GM12874 (cell line): ENCODE data around the gene TCF7L2.

ENCODE experiments used
- CTCF ChIP-seq: IDR thresholded peaks from 2 replicates; pipeline ENCODE4 v1.5.1; 2011; ENCODE audit warnings: low read depth, mild to moderate bottlenecking, control low read depth, low read length, moderate library complexity; ENCODE audit not compliant: insufficient read depth

Gene TCF7L2

DNA sequence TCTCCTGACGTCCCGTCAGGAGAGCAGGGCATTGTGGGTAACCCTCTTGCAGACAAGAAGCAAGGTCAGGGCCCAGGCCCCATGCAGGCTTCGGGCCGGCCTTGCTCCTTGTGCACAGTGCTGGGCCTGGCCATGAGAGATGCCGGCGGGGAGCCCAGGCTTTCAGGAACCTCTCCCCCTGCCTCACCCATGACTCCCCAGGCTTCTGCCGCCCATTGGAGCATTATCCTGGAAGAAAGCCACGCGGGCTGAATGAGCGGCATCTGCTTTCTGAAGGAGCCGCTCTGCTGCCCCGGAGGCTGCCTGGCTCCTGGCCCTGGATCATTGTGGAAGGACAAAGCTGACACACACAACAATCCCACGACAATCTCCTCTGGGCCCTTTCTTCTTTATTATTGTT, 233.5 kb downstream of the TCF7L2 start:
- TF ChIP-seq CTCF, result no peak

GRCh38 chr10:113187063-113187777, 237.2 kb downstream of the TCF7L2 start:
- no peak for TF ChIP-seq CTCF

DNA sequence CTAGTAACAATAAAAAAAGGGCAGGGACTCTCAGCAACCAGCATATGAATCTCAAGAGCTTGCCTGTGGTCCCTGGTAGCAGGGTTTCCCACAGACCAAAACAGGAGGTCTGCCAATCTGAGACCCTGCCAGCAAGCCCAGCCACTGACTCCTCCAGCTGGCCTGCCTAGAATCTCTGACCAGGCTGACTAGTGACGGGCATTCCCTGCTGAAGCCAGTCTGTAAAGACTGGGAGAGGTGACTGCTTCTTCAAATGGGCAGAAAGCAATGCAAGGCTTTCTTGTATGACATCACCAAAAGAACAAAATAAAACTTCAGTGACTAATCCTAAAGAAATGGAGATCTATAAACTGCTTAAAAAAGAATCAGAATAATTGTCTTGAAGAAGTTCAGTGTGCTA, 249.4 kb downstream of the TCF7L2 start:
- no peak for TF ChIP-seq CTCF

- no peak for TF ChIP-seq CTCF
Observed at GRCh38 chr10:113202011-113202410, 252.0 kb downstream of the TCF7L2 start.

GRCh38 chr10:113207924-113208323, 257.9 kb downstream of the TCF7L2 start:
- no peak for TF ChIP-seq CTCF

- TF ChIP-seq CTCF, result no peak
Observed at GRCh38 chr10:113213035-113213434, 263.0 kb downstream of the TCF7L2 start.

DNA sequence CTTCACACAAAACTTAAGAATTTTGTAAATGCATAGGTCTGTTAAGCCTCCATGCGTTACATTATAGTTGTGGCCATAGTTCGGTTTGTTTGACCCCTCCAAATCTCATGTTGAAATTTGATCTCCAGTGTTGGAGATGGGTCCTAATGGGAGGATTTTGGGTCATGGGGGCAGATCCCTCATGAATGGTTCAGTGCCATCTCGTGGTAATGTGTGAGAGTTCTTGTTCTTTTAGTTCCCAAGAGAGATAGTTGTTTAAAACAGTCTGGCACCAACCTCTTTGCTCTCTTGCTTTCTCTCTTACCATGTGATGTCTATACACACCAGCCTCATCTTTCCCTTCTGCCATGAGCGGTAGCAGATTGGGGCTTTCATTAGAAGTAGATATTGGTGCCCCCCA, 264.3 kb downstream of the TCF7L2 start:
- TF ChIP-seq CTCF, result no peak

DNA sequence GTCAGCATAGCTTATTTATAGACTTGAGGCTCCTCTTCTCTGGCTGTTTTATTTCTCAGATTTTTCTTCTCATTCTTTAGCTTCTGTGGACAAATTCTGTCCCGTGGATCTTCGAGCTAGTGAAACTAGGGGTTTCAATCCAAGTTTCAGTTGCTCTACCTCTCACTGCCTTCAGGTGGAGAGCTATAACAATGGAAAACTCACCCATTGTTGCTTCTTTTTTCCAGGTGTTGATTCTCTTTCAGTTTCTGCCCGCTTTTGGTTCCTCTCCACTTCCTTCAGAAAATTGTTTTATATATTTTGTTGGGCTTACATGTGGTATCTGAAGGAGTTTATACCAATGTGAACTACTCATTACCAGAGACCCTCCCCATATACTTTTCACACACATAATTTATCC, 266.1 kb downstream of the TCF7L2 start:
- no peak for TF ChIP-seq CTCF
